Endothelial cell (in vitro differentiated cells): ENCODE measurements around the gene RSPO3. TPM values are rescaled to one million over a fixed set of nuclear protein-coding genes. Genes with fewer than 3 reads are reported as not detected.

ENCODE experiments used
- DNase-seq: peaks from one replicate; pipeline ENCODE4 v3.0.0; 2021; ENCODE audit warnings: low spot score
- H3K27ac Mint-ChIP-seq: one replicate; pipeline ENCODE4 v1.8.0; 2021; ENCODE audit warnings: mixed read lengths, inconsistent platforms; ENCODE audit not compliant: unreplicated experiment
- H3K27me3 Mint-ChIP-seq: one replicate; pipeline ENCODE4 v1.8.0; 2021; ENCODE audit warnings: mild to moderate bottlenecking, moderate library complexity, mixed read lengths, inconsistent platforms; ENCODE audit not compliant: unreplicated experiment
- H3K36me3 Mint-ChIP-seq: one replicate; pipeline ENCODE4 v1.8.0; 2021; ENCODE audit warnings: mild to moderate bottlenecking, low read depth, mixed read lengths, inconsistent platforms; ENCODE audit not compliant: unreplicated experiment
- H3K4me1 Mint-ChIP-seq: one replicate; pipeline ENCODE4 v1.8.0; 2021; ENCODE audit warnings: mild to moderate bottlenecking, mixed read lengths, inconsistent platforms; ENCODE audit not compliant: unreplicated experiment
- H3K4me3 Mint-ChIP-seq: one replicate; pipeline ENCODE4 v1.8.0; 2021; ENCODE audit warnings: mild to moderate bottlenecking, mixed read lengths, inconsistent platforms; ENCODE audit not compliant: unreplicated experiment
- H3K9me3 Mint-ChIP-seq: one replicate; pipeline ENCODE4 v1.8.0; 2021; ENCODE audit warnings: mixed read lengths, inconsistent platforms; ENCODE audit not compliant: unreplicated experiment
- total RNA-seq: library from RNA; stranded (reverse); fragmentation: NEBNext Ultra II Directional; extraction: Animal tissue kit (Norgen Biotek cat#: 25700); gene quantifications from one replicate; pipeline ENCODE4 v1.2.1, GENCODE V29; 2021; ENCODE audit not compliant: unreplicated experiment
- TF ChIP-seq, protein P1 (sequence below): fragments of 200-600 bp; sonication (generic); IDR thresholded peaks from one replicate; pipeline ENCODE4 v1.5.0; 2021; ENCODE audit warnings: antibody characterized with exemption; ENCODE audit not compliant: unreplicated experiment

The RSPO3 gene
- total RNA-seq, 1 donor from 2014 or later = 0.59 TPM

DNA sequence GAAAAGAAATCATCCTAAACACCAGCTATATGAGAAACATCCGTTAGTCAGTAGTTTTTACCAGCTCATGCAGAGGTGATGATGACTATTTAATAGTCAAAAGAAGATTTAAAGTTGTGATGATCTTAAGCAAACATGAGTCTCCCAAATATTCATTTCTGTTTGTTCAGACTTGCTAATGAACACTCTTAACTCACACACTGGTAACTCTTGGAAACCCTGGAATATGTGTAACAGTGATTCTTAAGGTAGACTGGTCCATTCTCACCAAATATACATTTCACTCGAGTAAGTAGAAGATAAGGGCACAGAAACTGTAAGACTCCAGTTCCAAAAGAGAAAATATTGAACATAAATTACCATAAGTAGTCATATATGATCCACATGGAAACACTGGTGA, 29.1 kb downstream of the RSPO3 start:
- H3K9me3 Mint-ChIP-seq = no peaks in the 10 kb centered on the region
- H3K27me3 Mint-ChIP-seq = no peaks in the 10 kb centered on the region
- TF ChIP-seq, protein P1, sequence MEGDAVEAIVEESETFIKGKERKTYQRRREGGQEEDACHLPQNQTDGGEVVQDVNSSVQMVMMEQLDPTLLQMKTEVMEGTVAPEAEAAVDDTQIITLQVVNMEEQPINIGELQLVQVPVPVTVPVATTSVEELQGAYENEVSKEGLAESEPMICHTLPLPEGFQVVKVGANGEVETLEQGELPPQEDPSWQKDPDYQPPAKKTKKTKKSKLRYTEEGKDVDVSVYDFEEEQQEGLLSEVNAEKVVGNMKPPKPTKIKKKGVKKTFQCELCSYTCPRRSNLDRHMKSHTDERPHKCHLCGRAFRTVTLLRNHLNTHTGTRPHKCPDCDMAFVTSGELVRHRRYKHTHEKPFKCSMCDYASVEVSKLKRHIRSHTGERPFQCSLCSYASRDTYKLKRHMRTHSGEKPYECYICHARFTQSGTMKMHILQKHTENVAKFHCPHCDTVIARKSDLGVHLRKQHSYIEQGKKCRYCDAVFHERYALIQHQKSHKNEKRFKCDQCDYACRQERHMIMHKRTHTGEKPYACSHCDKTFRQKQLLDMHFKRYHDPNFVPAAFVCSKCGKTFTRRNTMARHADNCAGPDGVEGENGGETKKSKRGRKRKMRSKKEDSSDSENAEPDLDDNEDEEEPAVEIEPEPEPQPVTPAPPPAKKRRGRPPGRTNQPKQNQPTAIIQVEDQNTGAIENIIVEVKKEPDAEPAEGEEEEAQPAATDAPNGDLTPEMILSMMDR = no peak
- no peak for DNase-seq
- peak overlapping the region; percentile 96 for H3K27ac Mint-ChIP-seq
- H3K4me3 Mint-ChIP-seq = no peak overlapping the region
- H3K4me1 Mint-ChIP-seq = peaks cover 42% of the 10 kb centered on the region
- no peaks in the 10 kb centered on the region for H3K36me3 Mint-ChIP-seq

DNA sequence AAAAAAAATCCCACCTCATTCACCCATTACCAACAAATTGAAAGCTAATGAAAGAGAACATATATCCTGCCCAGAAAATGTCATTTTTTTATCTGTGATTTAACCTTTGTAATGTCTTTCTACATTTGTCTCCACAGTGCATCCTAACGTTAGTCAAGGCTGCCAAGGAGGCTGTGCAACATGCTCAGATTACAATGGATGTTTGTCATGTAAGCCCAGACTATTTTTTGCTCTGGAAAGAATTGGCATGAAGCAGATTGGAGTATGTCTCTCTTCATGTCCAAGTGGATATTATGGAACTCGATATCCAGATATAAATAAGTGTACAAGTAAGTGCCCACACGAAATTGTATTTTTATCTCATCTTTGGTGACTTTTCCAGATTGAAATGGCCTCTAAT, 30.0 kb downstream of the RSPO3 start:
- Mint-ChIP-seq H3K36me3 (no peaks in the 10 kb centered on the region), H3K27ac (no peak overlapping the region), H3K4me3 (no peak overlapping the region), H3K4me1 (peaks cover 42% of the 10 kb centered on the region), H3K27me3 (no peaks in the 10 kb centered on the region), H3K9me3 (no peaks in the 10 kb centered on the region)
- no peak for DNase-seq
- TF ChIP-seq, protein P1 = no peak

DNA sequence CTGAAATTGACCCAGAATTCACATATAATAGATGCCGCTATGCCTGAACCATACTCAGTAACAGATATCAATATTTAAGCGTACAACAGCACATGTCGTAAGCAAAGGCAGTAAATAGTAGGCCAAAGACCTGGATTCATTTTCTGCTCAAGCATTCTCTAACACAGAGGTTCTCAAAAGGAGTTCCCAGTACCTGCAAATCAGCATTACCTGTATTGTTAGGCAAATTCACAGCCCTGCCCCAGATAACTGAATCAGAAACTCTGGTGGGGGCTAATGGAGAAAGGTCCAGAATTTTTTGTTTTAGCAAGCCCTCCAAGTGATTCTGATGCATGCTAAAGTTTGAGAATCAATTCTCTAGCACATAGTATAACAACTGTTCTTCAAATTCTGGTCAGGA, 36.0 kb downstream of the RSPO3 start:
- no peaks in the 10 kb centered on the region for H3K9me3 Mint-ChIP-seq
- H3K36me3 Mint-ChIP-seq = no peaks in the 10 kb centered on the region
- DNase-seq = no peak

DNA sequence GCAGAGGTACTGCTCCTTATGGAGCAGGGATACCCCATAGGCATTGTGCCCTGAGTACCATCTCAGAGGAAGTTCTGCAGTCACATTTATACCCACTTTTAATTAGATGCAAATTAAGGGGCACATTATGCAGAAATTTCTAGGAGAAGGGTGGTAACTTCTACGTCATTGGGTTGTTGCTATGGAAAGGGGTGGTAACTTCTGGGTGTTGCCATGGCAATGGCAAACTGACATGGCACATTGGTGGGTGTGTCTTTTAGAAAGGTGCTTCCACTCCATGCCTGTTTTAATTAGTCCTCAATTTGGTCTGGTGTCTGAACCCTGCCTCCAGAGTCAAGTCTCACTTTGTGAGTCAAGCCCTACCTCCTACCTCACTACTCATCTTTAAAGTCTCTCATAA, 42.0 kb downstream of the RSPO3 start:
- no peak overlapping the region for H3K27ac Mint-ChIP-seq
- DNase-seq = no peak

More for the DNA sequence above, 36.0 kb downstream of the RSPO3 start:
- H3K4me1 Mint-ChIP-seq = peaks cover under 1% of the 10 kb centered on the region
- no peak overlapping the region for H3K4me3 Mint-ChIP-seq
- H3K27ac Mint-ChIP-seq = no peak overlapping the region
- TF ChIP-seq, protein P1 = no peak
- H3K27me3 Mint-ChIP-seq = no peaks in the 10 kb centered on the region

DNA sequence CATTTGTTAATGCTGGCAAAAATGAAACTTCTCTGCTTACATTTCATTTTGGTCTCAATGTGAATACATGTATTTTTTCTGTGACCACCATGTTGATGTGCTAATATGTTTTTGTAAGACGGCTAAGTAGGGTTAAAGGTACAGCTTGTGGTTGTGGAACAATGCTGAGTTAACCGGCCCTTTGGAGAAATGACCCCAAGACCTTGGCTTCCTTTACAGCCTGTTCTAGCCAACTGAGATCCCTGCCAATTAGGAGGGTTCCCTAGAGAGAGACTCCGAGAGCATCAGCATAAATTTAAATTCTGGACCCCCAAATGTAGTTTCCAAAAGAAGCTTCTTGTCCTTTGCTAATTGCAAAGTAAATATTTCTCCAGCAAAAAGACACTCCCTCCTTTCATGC, 44.4 kb downstream of the RSPO3 start:
- no peak overlapping the region for H3K4me3 Mint-ChIP-seq
- TF ChIP-seq, protein P1 = no peak
- H3K4me1 Mint-ChIP-seq = peaks cover 26% of the 10 kb centered on the region
- no peaks in the 10 kb centered on the region for H3K9me3 Mint-ChIP-seq
- peaks cover 2% of the 10 kb centered on the region for H3K27me3 Mint-ChIP-seq
- DNase-seq = no peak
- peak overlapping the region; percentile 53 for H3K27ac Mint-ChIP-seq
- H3K36me3 Mint-ChIP-seq = no peaks in the 10 kb centered on the region

More for the DNA sequence above, 42.0 kb downstream of the RSPO3 start:
- no peaks in the 10 kb centered on the region for H3K36me3 Mint-ChIP-seq
- no peak overlapping the region for H3K4me3 Mint-ChIP-seq
- H3K4me1 Mint-ChIP-seq = peaks cover 26% of the 10 kb centered on the region
- no peaks in the 10 kb centered on the region for H3K9me3 Mint-ChIP-seq
- H3K27me3 Mint-ChIP-seq = peaks cover 2% of the 10 kb centered on the region
- TF ChIP-seq, protein P1 = no peak
